GM19463 (cell line): ENCODE data around the gene DHRS13.
"Not testable (repeated sequence)": the region's sequence is repeated elsewhere in the genome, so short reads cannot be mapped to it uniquely, and the experiment has no call there.

Experiments used
- ATAC-seq: cut with Tn5 transposase; IDR thresholded peaks from one replicate; pipeline ENCODE4 v1.9.1; 2021; ENCODE audit warnings: mild to moderate bottlenecking, moderate library complexity; ENCODE audit not compliant: unreplicated experiment

DHRS13 gene

DNA sequence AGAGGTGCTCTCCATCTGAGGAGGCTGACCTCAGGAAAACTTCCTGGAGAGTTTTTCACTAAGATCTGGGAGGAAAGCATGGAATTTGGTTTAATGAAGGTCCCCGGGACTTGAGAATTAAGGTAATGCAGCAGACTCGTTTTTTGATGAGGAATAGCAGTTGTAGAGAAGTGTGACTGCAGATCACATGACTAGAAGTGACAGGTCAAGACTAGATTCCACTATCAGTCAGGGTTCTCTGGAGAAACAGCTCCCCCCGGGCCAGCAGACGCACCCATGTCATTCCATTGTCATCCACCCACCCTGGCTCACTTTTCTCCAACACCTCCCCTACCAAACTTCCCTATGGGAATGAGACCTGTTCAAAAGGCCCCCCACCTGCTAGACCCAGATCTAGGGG is 1.9 kb upstream of the DHRS13 start:
- no peak for ATAC-seq

DNA sequence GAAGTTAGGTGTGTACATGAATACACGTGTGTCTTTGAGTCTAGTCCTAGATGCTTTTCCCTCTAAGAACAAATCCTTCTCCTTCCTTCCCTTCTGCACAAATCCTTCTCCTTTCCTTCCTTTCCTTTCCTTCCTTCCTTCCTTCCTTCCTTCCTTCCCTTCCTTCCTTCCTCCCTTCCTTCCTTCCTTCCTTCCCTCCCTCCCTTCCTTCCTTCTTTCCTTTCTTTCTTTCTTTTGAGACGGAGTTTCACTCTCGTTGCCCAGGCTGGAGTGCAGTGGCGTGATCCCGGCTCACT is 615 bp upstream of the DHRS13 start:
- ATAC-seq, result not testable (repeated sequence)

DNA sequence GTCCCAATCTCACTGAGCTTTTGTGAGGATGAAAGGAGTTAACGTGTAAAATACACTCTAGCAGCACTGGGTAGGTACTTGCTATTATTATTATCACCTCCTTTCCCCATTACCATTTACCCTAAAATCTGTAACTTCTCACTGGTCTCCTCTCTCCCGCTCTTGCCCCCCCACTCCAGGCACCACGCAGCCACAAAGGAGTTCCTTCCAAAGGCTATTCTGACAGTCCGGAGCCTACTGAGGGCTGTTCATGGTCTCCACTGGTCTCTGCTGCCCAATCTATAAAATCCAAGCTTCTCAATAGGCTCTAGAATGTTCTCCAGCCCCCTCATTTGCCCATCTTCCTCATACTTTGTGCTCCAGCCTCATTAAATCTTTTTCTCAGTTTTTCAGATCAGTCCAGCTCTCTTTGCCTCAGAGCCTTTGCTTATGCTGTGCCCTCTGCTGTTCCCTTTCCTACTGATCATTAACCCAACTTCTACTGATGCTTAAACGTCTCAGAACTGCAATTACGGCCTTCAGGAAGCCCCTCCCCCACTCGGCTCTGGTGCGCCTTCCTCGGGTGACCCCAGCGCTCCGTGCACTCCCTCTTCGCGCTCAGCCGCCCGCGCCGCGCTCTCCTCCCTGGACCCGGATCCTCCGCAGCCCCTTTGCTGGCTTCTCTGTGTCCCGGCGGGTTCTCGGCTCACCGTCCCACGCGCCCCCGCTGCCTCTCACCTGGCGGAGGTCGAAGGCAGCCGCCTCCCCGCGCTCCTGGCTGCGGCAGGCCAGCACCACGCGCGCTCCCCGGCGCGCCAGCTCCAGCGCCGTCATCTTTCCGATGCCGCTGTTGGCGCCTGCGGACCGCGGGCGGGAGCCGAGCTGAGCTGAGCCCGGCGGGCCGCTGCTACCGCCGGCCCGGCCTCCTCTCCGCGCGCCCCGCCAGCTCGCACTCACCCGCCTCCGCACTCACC is 737 bp downstream of the DHRS13 start:
- peak; percentile 24 for ATAC-seq

GRCh38 chr17:28900986-28901726 is 1.7 kb downstream of the DHRS13 start:
- no peak for ATAC-seq

DNA sequence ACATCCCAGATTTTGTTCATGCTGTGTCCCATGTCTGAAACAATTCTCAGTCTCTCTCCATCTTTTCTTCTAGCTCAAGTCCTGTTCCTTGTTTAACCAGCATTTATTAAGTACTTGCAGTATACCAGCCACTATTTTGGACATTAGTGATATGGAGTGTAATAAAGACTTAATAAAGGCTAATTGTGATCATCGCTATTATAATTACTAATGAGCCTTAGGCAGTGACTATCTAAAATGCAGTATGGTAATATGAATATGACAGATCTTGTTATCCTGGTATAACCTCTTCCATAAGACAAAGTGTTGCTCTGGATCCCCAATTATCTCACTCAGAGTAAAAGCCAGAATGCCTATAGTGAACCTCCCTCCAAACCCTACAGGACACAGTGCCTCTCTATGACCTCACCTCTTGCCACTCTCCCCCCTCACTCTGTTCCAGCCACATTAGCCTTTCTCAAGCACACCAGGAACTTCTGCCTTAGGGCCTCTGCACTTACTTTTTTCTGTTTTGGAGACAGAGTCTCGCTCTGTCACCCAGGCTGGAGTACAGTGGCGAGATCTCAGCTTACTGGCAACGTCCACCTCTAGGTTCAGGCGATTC is 3.6 kb downstream of the DHRS13 start:
- no peak for ATAC-seq

- ATAC-seq, result no peak
These were observed 4.3 kb downstream of the DHRS13 start for GRCh38 chr17:28898527-28898955.

DNA sequence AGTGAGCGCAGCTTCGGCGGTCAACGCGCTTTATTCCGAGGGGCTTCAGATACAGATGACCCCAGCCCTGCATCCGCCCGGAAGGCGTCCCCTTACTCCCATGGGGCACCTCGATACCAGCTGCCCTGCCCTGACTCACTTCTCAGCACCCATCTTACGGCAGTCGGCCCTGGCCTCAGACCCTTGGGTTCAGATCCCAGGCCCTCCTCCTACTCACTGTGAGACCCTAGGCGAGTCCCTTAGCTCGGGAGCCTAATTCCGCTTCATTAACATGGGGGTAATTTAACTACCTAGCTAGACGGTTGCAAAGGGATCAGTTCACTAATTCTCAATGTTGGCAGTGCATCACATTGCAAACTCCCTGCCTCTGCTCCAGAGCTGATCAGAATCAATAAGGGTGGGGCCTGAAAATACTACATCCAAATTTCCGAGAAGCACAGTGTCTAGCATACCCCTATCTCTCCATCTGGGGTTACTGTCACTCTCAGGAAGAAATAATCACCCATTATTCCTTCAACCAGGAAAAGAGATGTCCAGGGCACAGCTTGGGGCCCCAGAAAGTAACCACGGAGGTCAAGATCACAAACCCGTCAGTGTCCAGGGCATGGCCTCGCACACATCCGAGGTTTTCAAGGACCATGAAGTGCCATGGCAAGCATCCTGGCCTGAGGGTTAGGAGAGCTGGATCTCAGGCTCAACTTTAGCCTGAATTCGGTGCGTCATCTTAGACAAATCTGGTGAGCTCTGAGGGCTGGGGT is 4.9 kb downstream of the DHRS13 start:
- no peak for ATAC-seq

- ATAC-seq, result no peak
These were observed 5.8 kb downstream of the DHRS13 start, which contains the start of gene FLOT2 for GRCh38 chr17:28896884-28897768. Gene FLOT2, minus strand, starts transcription at chr17:28897733. Its CDS starts 159 bp downstream, at chr17:28897574.

GRCh38 chr17:28896491-28896883 is 6.4 kb downstream of the DHRS13 start:
- ATAC-seq, result no peak

GRCh38 chr17:28895794-28896447 is 7.0 kb downstream of the DHRS13 start:
- no peak for ATAC-seq

GRCh38 chr17:28893248-28894183 is 9.4 kb downstream of the DHRS13 start:
- ATAC-seq, result not testable (repeated sequence)

DNA sequence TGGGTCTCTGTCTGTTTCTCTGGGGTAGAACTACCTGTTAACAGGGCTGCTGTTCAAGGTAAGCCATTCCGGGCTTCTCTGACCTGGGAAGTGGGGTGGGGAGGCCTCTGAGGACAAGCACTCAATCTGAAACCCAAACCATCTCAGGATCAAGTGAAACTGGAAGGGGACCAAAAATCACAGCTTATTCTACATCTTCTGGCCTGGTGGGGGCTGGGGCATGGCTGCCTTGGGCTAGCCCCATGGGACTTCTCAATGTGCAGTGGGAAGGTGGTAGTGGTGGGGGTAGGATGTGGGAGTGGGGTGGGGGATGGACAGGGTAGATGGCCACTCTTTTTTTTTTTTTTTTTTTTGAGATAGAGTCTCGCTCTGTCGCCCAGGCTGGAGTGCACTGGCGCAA is 10.9 kb downstream of the DHRS13 start:
- no peak for ATAC-seq

DNA sequence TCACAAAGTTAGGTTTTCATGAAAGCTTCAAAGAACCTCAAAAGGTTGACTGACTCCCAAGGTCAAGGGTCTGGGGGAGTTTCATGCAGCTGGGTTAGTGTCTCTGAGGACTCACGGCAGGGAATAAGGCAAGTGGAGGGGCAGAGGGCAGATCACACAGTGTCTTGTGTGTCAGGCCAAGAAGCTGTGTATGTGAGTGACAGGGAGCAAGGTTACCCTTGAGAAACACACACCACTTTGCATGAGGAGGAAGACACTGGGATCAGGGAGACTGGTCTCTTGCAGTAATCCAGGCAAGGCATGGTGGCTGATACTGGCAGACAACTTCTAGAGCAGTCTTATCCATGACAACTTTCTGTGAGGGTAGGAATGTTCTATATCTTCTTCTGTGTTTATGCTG is 11.7 kb downstream of the DHRS13 start:
- ATAC-seq, result no peak

DNA sequence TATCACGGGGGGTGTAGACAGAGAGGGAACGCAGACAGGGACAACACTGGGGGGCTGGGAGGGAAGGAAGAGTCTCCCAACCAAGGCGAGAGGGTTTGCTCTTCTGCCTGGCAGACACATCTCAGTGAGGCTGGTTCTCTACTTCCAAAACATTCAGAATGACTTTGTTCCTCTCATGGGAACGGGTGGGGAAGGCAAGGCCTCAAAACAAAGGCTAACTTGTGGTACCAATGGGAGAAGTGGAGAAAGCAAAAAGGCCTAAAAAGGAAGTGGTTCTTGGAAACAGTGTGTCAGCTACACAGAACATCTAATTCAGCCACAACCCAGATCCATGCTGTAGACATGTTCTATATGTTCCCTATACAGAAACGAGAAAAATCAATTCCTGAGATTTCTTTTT is 12.9 kb downstream of the DHRS13 start:
- no peak for ATAC-seq

- no peak for ATAC-seq
These were observed 14.0 kb downstream of the DHRS13 start for GRCh38 chr17:28888832-28889231.

- no peak for ATAC-seq
These were observed 14.9 kb downstream of the DHRS13 start for GRCh38 chr17:28887871-28888471.

- ATAC-seq, result no peak
These were observed 16.9 kb downstream of the DHRS13 start for GRCh38 chr17:28885951-28886350.

GRCh38 chr17:28885363-28885762 is 17.5 kb downstream of the DHRS13 start:
- ATAC-seq, result no peak
